ENCODE data around the gene PPFIA4. TPM values are rescaled to one million over a fixed set of nuclear protein-coding genes. Genes with fewer than 3 reads are reported as not detected.

PPFIA4 gene
- total RNA-seq, 2 donors from 2014 or later = 5.4 to 18.8 TPM

DNA sequence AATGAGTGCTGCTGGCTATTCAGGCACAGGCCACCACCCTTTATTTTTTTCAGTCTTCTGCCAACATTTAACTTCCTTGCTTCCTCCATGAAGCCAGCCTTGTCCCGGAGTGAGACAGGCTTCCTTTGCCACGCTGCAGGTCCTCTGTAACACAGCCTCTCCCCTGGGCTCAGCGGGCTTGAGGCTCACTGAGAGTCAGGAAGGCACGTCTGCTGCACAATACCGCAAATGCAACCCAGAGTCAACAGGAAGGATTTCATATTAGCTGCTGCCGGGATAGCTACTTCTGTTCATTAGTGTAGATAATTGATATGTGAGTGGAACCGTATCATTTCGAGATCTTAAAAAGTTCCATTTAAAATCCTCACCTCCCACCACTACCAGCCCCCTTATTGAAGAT, 37.0 kb downstream of the PPFIA4 start:
- ATAC-seq (replicated peaks in 1 of 2) (no peak), DNase-seq (no peak)
- Mint-ChIP-seq H3K27me3 (ENCODE audit: low read depth) (peaks cover 1% of the 10 kb centered on the region), H3K36me3 (ENCODE audit: insufficient read depth in 2 of 2) (no peaks in the 10 kb centered on the region), H3K9me3 (no peaks in the 10 kb centered on the region), H3K4me1 (ENCODE audit: low read depth) (no peaks in the 10 kb centered on the region), H3K27ac (no peak overlapping the region), H3K4me3 (no peak overlapping the region)

DNA sequence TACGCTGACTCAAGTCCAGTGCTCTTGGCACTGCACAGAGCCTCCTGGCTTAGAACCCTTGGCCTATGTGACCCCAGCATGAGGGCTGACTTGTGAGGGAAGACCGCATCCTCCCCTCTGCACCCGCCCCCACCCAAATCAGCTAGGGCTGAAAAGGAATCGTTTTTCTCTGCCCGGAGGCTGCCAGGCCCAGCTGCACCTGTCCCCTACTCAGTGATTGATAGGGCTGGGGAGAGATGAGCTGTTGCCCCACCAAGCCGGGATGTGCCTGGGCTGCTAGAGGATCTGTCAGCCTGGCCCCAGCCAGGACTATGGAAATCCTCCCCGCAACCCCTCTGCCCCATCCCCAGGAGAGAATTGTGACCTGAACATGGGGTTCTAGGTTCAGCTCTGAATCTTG, 38.9 kb downstream of the PPFIA4 start:
- DNase-seq = no peak
- Mint-ChIP-seq H3K27me3 (ENCODE audit: low read depth) (no peaks in the 10 kb centered on the region), H3K4me3 (no peak overlapping the region), H3K9me3 (no peaks in the 10 kb centered on the region), H3K36me3 (ENCODE audit: insufficient read depth in 2 of 2) (no peaks in the 10 kb centered on the region), H3K27ac (no peak overlapping the region), H3K4me1 (ENCODE audit: low read depth) (no peaks in the 10 kb centered on the region)
- no peak for ATAC-seq (replicated peaks in 1 of 2)

DNA sequence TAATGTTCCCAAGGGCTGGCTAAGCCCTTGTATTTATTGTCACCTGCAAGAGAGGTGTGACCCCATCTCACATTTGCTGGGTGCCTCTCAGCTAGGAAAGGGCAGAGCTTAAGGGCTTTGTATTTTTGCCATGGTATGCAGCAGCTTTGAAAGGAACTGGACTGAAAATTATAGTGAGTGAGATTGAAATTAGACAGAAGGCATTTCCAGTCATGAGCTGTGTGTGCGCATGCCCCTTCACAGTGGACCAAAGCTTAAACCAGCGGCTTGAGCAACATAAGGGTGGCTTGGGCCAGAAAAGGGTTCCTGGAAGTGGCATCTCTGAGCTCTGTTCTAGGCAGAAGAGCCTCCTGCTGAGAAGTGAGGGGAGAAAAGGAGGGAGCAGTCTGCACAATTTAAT, 39.7 kb downstream of the PPFIA4 start:
- DNase-seq = no peak
- no peak overlapping the region for H3K27ac Mint-ChIP-seq
- no peaks in the 10 kb centered on the region for H3K4me1 Mint-ChIP-seq (ENCODE audit: low read depth)
- ATAC-seq (replicated peaks in 1 of 2) = no peak
- H3K9me3 Mint-ChIP-seq = no peaks in the 10 kb centered on the region
- H3K27me3 Mint-ChIP-seq (ENCODE audit: low read depth) = no peaks in the 10 kb centered on the region
- H3K36me3 Mint-ChIP-seq (ENCODE audit: insufficient read depth in 2 of 2) = no peaks in the 10 kb centered on the region
- H3K4me3 Mint-ChIP-seq = no peak overlapping the region

DNA sequence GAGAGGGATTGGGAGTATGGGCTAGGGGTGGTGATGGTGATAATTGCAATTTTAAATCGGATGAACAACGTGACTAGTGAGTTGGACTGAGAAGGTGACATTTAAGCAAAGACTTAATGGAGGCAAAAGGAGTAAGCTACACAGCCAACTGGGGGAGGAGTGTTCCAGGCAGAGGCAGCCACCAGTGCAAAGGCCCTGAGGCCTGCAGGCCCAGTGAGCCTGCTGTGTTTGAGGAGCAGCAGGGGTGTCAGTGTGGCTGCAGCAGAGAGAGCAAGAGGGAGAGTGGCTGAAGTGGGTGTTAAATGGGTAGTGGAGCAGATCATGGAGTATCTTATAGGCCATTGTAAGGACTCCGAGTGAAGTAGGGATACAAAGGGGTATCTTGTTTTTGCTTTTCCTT, 40.7 kb downstream of the PPFIA4 start:
- no peaks in the 10 kb centered on the region for H3K36me3 Mint-ChIP-seq (ENCODE audit: insufficient read depth in 2 of 2)
- no peak overlapping the region for H3K27ac Mint-ChIP-seq
- H3K27me3 Mint-ChIP-seq (ENCODE audit: low read depth) = no peaks in the 10 kb centered on the region
- ATAC-seq (replicated peaks in 1 of 2) (no peak), DNase-seq (no peak)
- H3K9me3 Mint-ChIP-seq = no peaks in the 10 kb centered on the region
- no peak overlapping the region for H3K4me3 Mint-ChIP-seq
- H3K4me1 Mint-ChIP-seq (ENCODE audit: low read depth) = no peaks in the 10 kb centered on the region

DNA sequence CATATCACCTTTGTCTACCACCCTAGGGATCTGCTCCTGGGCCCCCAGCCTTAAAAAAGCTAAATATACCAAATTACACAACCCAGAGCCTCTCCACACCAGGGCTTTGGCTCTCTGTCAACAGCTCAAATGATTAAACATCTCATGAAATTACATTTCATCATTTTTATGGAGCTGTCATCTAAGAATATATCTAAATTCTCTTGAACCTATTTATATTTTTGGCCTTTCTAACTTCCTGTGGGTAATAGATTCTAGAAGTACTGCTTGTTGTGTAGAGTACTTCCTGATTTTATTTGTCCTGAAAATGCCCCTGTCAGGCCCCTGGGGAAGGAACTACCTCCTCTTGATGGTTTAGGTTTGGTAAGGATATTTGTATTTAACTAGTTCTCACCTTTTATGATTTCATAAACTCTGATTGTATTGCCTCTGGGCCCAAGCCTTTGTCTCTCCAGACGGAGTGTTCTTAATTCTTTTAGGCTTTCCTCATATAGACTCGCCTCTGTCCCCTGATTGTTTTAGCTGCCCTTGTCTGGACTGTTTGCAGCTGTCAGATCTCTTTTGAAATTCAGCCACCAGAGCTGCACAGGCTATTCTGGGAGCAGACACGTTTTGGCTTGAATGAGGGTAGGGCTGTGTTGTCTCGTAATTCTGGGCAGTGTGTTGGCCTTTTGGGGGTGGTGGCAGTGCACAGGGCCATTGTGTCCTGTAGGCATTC, 42.9 kb downstream of the PPFIA4 start:
- Mint-ChIP-seq H3K4me1 (ENCODE audit: low read depth) (no peaks in the 10 kb centered on the region), H3K36me3 (ENCODE audit: insufficient read depth in 2 of 2) (no peaks in the 10 kb centered on the region), H3K27me3 (ENCODE audit: low read depth) (peaks cover 14% of the 10 kb centered on the region), H3K4me3 (no peak overlapping the region), H3K27ac (no peak overlapping the region), H3K9me3 (no peaks in the 10 kb centered on the region)
- DNase-seq = no peak
- ATAC-seq (replicated peaks in 1 of 2) = no peak

DNA sequence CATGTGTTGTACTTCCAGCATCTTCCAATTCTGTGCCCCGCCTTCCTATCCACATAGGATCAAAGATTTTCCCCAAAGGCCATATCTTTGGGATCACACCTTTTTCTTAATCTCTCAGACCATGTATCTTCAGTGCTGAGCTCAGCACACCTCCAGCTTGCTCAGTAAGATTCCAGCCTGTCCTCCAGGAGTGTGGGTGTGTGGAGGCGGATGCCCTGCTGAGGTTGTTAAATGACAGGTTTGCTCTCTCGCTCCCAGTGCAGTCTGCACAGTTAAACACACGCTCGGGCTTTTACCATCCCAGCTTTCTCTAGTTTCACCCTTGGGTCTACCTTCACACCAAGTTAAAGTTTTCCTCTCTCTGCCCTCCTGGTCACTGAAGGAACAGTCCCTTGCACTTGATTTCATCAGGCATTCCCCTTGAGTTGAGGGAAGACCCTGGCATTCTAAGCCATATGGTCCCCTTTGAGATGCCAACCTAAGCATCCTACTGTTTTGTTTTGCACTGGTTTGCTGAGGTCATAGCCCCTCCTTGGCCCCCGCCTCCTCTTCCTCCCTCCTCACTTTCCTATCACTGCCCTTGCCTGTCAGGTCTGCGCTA, 45.8 kb downstream of the PPFIA4 start:
- Mint-ChIP-seq H3K27ac (no peak overlapping the region), H3K4me3 (no peak overlapping the region), H3K36me3 (ENCODE audit: insufficient read depth in 2 of 2) (no peaks in the 10 kb centered on the region), H3K27me3 (ENCODE audit: low read depth) (peaks cover 30% of the 10 kb centered on the region), H3K9me3 (no peaks in the 10 kb centered on the region), H3K4me1 (ENCODE audit: low read depth) (peaks cover 6% of the 10 kb centered on the region)
- ATAC-seq (replicated peaks in 1 of 2) = no peak
- DNase-seq = no peak

DNA sequence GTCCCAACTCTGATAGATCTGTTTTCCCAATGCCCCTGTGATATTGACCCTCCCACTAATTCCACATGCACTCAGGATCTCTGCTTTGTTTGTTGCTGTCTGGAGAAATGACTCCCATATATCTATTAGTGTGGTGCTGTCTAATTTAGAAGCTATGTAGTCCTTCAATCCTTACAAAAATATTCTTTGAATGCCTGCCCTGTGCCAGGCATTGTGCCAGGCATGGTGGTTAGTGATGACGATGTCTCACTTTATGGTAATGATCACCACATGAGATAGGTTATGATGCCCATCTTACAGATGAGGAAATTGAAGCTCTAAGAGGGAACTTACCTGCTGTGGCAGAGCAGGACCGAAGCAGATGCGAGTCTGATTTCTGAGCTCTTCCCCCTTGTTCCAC, 46.6 kb downstream of the PPFIA4 start:
- Mint-ChIP-seq H3K27ac (no peak overlapping the region), H3K27me3 (ENCODE audit: low read depth) (peaks cover 30% of the 10 kb centered on the region), H3K4me1 (ENCODE audit: low read depth) (peaks cover 6% of the 10 kb centered on the region), H3K9me3 (no peaks in the 10 kb centered on the region), H3K4me3 (no peak overlapping the region), H3K36me3 (ENCODE audit: insufficient read depth in 2 of 2) (no peaks in the 10 kb centered on the region)
- ATAC-seq (replicated peaks in 1 of 2) (no peak), DNase-seq (no peak)

DNA sequence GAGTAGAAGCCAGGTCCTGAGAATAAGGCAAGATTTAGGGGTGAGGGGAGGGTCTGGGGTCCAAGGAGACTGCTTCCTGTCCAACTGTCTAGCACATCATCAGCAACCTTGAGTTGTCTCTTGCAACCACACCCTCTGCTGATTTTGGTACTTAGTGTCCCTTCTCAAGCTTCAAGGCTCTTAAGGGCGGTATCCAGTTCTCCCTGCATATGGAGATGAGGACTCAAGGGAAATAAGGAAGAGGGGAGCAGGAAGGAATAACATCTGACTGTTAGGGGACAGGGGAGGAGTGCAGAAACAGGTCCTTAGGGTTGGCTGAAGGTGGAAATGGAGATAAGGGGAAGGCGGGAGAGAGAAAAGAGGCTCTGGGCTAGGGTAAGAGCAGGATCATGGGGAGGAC, 47.2 kb downstream of the PPFIA4 start:
- H3K9me3 Mint-ChIP-seq = no peaks in the 10 kb centered on the region
- H3K4me1 Mint-ChIP-seq (ENCODE audit: low read depth) = peaks cover 6% of the 10 kb centered on the region
- H3K36me3 Mint-ChIP-seq (ENCODE audit: insufficient read depth in 2 of 2) = no peaks in the 10 kb centered on the region
- no peak overlapping the region for H3K4me3 Mint-ChIP-seq
- no peak overlapping the region for H3K27ac Mint-ChIP-seq
- H3K27me3 Mint-ChIP-seq (ENCODE audit: low read depth) = peaks cover 30% of the 10 kb centered on the region
- no peak for ATAC-seq (replicated peaks in 1 of 2)
- no peak for DNase-seq

DNA sequence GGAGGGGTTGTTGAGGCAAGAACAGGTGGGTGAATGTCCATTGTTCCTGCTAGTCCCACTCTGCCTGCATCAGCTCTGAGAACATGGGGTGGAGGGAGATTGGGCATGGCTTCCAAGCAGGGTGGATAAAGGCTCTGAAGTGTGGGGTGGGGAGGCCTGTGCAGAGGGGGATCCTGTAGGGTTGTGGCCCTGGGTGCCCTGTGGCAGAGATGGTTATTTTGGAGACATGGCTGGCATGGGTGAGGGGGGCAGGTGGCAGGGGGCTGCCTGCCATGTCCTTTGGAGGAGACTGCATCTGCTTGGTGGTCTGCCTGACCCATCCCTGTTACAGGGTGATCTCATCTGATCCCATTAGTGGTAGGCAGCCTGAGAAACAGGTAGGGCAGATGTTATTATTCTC, 48.3 kb downstream of the PPFIA4 start:
- H3K27me3 Mint-ChIP-seq (ENCODE audit: low read depth) = peaks cover 37% of the 10 kb centered on the region
- peaks cover 6% of the 10 kb centered on the region for H3K4me1 Mint-ChIP-seq (ENCODE audit: low read depth)
- no peaks in the 10 kb centered on the region for H3K36me3 Mint-ChIP-seq (ENCODE audit: insufficient read depth in 2 of 2)
- ATAC-seq (replicated peaks in 1 of 2) = no peak
- no peaks in the 10 kb centered on the region for H3K9me3 Mint-ChIP-seq
- H3K4me3 Mint-ChIP-seq = peak overlapping the region in 1 of 2 donors; percentile 56
- DNase-seq = no peak
- no peak overlapping the region for H3K27ac Mint-ChIP-seq

DNA sequence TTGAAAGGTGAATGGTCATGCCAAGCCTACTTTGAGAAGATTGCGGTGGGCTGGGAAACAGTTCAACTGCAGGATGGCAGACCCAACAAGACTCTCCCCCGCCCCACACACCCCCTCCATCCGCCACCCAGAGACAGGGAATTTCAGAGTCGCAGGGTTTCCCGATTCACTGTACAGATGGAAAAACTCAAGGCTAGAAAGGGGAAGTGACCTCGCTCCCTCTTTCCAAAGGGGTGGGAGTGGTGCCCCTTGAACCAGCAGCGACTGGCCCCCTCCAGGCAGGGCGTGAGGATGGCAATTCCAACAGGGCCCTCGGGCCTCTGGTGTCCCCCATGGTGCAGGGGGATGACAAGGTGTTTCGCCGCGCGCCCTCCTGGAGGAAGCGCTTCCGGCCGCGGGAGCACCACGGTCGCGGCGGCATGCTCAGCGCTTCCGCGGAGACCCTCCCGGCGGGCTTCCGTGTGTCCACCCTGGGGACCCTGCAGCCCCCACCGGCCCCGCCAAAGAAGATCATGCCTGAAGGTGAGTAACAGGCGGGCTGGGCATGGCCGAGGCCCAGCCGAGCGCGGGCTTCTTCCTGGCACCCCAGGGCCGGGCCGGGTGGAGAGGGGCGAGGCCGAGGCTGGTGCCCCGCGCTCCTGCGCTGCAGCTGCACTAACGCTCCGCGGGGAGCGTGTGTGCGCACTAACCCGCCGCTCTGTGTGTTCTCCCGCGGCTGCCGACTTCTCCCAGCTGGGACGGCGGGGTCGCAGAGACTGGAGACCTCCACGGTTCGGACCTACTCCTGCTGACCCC, 49.1 kb downstream of the PPFIA4 start:
- Mint-ChIP-seq H3K4me3 (peak overlapping the region in 1 of 2 donors; percentile 28), H3K36me3 (ENCODE audit: insufficient read depth in 2 of 2) (no peaks in the 10 kb centered on the region), H3K4me1 (ENCODE audit: low read depth) (peaks cover 6% of the 10 kb centered on the region), H3K27ac (no peak overlapping the region), H3K9me3 (no peaks in the 10 kb centered on the region), H3K27me3 (ENCODE audit: low read depth) (peaks cover 45% of the 10 kb centered on the region)
- ATAC-seq (replicated peaks in 1 of 2) = peak; percentile 42 to 71
- peak; percentile 7 to 9 for DNase-seq

DNA sequence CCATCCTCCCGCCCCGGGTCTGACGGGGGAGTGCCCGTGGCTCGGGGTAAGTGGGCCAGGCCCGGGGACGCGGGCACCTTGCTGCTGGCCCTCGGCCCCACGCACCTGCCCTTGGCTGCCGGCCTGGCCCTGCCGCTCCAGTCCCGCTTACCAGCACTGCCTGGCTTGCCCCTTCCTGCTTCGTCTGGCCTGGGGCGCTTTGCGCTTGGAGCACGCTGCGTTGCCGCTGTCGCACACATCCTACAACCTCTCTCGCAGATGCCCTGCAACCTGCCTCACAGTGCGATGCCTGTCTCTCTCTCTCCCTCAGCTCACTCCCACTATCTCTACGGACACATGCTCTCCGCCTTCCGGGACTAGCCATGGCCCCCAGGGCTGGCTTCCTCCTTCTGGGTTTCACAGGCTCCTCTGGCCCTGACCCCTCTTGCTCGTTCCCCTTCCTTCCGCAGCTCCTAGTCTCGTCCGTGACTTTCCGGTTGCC, 49.8 kb downstream of the PPFIA4 start:
- ATAC-seq (replicated peaks in 1 of 2) = peak; percentile 30 to 37
- Mint-ChIP-seq H3K4me3 (peak overlapping the region; percentile 42 to 84), H3K4me1 (ENCODE audit: low read depth) (peaks cover 6% of the 10 kb centered on the region), H3K36me3 (ENCODE audit: insufficient read depth in 2 of 2) (no peaks in the 10 kb centered on the region), H3K9me3 (no peaks in the 10 kb centered on the region), H3K27me3 (ENCODE audit: low read depth) (peaks cover 50% of the 10 kb centered on the region), H3K27ac (no peak overlapping the region)
- DNase-seq = no peak

DNA sequence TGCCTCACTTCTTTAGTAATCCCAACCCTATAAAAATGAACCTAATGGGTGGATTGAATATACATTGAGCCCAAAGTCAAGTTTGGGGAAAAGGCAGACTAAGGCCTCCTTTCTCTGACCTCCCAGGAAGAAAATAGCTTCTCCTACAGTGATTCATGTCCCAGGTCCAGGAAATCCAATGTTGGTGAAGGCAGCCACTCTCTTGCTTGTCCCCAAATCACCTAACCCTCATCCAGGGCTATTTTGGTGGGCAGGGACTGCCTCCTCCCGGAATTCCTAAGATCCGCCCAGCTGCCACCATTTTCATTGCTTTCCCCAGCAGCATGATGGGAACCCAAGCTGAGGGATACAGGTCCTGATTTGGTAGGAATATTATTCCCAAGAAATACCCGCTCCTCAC, 51.1 kb downstream of the PPFIA4 start:
- Mint-ChIP-seq H3K4me3 (no peak overlapping the region), H3K36me3 (ENCODE audit: insufficient read depth in 2 of 2) (no peaks in the 10 kb centered on the region), H3K9me3 (no peaks in the 10 kb centered on the region), H3K27me3 (ENCODE audit: low read depth) (peaks cover 60% of the 10 kb centered on the region), H3K27ac (no peak overlapping the region), H3K4me1 (ENCODE audit: low read depth) (peaks cover 6% of the 10 kb centered on the region)
- no peak for ATAC-seq (replicated peaks in 1 of 2)
- DNase-seq = no peak

DNA sequence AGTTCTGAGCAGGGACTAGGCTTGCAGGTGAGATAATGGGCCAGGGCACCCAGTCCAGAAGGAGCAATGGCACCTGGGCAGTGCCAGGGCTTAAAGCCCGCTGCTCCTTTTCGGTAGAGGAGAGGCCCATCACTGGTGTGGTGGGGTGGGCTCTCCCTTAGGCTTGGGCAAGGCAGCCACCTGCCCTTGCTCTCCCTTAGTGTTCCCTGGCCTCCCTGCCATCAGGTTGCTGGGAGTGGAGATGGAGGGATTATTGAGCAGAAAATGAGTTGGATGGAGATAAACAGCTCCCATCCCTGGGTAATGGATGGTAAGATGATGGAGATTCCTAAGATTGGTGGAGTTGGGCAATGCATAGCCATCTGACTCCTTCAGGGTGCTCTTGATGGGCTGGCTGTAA, 51.7 kb downstream of the PPFIA4 start:
- DNase-seq = no peak
- Mint-ChIP-seq H3K27me3 (ENCODE audit: low read depth) (peaks cover 60% of the 10 kb centered on the region), H3K4me3 (no peak overlapping the region), H3K9me3 (no peaks in the 10 kb centered on the region), H3K36me3 (ENCODE audit: insufficient read depth in 2 of 2) (no peaks in the 10 kb centered on the region), H3K27ac (no peak overlapping the region), H3K4me1 (ENCODE audit: low read depth) (peaks cover 6% of the 10 kb centered on the region)
- no peak for ATAC-seq (replicated peaks in 1 of 2)
